Activated naive CD4-positive, alpha-beta T cell (primary cell): ENCODE results near the gene ARHGAP1.
"Not testable (repeated sequence)": the region's sequence is repeated elsewhere in the genome, so short reads cannot be mapped to it uniquely, and the experiment has no call there.

Experiments used
- DNase-seq, 4 experiments: peaks; one replicate each; lab custom pipeline; 2025; lab: John Stamatoyannopoulos, UW

The ARHGAP1 gene

DNA sequence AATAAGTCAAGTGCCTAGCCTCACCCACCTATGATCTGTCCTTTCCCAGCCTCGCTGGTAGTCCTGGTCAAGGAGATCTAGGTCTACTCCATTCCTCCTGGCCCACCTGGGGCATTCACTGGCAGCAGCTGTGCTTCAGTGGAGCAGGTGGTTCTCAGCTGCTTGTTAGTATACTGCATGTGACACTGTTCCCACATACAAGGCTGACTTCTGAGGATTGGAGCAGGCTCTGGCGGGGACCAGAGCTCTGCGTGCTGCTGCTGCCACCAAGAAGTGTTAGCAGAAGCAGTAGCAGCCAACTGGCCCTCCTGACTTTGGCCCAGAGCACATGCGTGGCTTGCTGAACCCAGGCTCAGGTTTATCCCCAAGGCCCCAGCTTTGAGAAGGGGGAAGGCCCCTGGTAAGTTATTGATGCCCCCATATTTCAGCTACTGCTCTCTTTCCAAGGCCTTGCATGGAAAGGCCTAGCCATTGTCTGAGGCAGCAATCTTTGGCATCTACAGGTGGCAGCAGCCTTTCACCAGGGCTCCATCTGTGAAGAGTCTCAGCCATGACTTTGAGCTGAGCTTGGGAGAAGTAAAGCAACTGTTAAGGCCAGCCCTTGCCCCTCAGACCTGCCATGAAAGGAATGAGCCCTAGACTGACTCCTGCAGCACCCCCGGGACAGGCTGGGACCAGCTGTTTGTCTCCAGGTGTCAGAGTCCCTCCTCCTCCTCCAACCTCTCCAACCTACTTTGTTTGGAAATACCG lies 26.5 kb downstream of the ARHGAP1 start:
- DNase-seq: no peak

DNA sequence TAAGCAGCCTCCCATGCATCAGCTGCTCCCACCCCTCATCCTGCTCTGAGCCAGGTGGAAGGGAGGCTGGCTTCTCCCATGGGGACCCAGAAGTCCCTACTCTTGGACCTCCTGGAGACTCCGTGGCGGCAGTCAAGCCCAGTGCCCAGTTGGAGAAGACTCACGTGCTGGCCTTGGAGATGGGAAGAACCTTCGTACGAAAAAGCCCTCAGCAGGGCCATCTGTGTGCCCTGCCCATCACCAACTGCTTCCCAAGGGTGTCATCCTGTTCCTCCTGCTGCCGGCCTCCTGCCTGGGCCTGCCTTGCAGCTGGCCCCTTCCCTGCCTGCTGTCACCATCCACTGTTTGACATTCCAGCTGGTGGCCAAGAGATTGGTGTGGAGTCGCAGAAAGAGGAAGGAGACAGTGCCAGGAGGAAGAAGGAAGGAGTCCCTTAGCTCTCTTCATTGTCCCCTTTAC lies 28.0 kb downstream of the ARHGAP1 start:
- DNase-seq: no peak

GRCh38 chr11:46671958-46672315 lies 28.5 kb downstream of the ARHGAP1 start:
- no peak for DNase-seq

GRCh38 chr11:46670521-46670920 lies 29.9 kb downstream of the ARHGAP1 start:
- DNase-seq: not testable (repeated sequence)

GRCh38 chr11:46669711-46670139 lies 30.7 kb downstream of the ARHGAP1 start:
- DNase-seq: no peak

GRCh38 chr11:46668480-46669085 lies 31.8 kb downstream of the ARHGAP1 start:
- DNase-seq: no peak

DNA sequence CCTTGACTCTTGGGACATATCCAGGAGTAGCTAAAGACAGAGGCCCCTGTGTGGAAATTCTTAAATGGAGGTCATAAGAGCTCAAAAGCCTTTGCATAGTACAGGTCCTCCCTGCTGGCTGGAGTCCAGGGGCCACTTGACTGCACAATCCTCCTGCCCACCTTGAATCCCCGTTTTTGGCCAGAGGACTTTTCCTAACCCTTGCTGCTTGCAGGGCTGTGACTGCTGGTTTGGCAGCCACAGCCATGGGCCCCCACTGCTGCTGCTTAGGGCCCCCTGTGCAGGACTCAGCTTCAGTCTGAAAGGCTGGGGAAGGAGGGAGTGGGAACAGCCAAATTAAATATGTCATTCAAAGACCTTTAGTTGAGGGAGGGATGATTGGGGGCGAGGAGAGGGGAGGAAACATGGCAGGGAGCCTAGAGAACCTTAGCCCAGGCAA lies 33.4 kb downstream of the ARHGAP1 start:
- DNase-seq: no peak

- DNase-seq: no peak
Observed at GRCh38 chr11:46666516-46666915, 33.9 kb downstream of the ARHGAP1 start.

DNA sequence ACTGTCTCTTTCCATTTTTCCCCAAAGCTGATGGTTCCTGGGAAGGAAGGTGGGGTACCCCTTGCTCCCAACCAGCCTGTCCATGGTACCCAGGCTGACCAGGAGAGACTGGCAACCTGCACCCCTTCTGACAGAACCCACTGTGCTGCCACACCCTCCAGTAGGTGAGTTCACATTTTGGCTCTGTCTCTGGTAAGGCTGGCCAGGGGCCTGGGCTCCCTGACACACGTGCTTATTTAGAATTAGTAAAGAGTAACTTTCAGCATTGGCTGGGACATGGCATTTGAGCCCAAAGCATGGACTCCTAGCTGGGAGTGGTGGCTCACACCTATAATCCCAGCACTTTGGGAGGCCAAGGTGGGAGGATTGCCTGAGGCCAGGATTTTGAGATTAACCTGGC lies 35.1 kb downstream of the ARHGAP1 start:
- no peak for DNase-seq

DNA sequence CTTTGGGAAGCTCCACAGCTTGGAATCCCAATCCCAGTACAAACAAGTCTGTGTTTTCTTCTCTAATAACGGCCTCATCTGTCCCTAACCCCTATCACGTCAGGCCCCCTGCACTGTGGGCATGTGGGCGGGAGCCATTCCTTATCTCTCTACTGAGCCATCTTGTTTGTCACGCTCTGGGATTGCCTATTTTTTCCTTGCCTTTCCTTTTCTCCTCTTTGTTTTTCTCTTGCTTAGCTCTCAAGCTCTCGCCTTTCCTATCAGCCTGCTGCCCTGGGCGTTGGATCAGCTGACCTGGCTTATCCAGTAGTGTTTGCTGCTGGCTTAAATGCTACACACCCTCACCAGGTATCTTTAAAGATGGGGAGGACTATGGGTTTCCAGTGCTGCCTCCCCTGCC lies 35.8 kb downstream of the ARHGAP1 start:
- no peak for DNase-seq

GRCh38 chr11:46663277-46663940 lies 37.0 kb downstream of the ARHGAP1 start:
- no peak for DNase-seq

DNA sequence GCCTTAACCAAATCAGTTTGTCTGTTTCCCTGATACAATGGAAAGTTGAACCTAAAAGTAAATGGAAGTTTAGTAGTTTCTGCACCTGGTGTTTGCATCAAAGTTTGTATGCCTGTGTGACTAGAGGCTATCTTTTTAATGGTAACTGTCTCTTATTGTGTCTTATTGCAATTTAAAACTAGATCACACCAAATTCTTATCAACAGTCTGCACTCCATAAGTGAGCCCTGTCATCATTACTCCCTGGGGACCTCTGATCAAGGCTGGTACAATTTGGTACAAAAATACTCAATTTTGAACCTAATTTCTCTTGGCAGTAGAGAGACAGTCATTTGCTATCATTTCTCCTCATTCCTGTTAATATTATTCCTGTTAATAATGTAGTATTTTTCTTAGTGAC lies 38.1 kb downstream of the ARHGAP1 start:
- no peak for DNase-seq

DNA sequence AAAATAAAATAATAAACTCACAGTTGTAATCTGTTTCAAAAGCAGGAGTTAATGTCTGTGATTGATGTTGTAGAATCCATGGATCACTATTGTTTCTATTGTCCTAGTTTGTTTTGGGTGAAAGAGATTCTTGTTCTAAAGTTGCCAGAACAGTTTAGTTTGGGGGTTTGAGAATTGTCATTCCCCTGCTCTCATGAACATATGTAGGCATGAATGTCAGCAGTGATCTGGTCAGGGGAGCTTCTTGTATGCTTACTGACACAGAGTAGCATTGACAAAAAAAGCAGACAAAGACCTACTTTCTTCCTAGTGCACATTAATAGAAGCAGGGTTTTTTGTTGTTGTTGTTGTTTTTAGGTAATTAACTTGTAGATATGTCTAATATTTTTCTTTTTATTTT lies 38.6 kb downstream of the ARHGAP1 start:
- no peak for DNase-seq

DNA sequence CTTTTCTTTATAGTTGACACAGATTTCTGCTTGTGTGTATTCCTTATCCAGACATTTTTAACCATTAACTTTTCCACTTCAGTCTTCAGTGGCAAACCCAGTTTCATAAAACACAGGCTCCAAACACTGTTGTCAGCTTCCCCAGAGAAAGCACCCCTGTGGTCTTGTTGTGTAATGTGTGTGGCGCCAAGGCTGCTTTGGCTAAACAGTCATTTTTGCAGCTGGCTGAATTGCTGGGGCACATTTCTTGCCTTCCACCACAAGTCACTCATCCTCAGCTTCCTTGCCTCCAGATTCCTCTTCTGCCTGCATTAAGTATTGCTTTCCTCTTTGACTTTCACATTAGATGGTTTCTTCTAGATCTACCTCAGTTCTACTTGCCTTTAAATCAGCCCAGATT lies 40.5 kb downstream of the ARHGAP1 start:
- no peak for DNase-seq

DNA sequence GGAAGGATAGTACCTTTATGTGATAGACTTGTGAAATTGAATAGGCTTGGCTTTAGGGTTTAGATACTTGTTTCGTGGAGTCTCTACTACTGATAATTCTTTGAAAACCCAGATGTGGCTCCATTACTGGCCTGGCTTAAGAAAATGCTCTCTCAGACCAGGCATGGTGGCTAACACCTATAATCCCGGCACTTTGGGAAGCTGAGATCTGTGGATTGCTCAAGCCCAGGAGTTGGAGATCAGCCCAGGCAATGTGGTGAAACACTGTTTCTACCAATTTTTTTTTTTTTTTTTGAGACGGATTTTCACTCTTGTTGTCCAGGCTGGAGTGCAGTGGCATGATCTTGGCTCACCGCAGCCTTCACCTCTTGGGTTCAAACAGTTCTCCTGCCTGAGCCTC lies 42.2 kb downstream of the ARHGAP1 start:
- DNase-seq: no peak

DNA sequence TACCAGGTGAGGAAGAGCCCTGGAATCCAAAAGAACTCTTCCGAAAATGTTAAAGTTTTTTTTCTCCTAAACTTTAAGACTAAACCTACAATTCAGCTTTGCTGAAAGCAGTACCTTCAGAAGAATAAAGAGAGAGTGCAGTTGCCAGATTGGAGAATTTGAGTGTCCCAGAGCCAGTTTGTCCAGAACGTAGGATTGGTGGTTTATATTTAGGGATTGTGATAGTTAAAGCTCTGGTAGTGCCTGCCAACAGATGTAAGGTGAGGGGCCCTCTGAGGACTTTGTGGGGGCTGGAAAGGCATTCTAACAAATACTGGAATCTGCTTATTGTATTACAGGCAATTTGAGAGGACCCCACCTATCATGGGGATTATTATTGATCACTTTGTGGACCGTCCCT lies 43.2 kb downstream of the ARHGAP1 start:
- no peak for DNase-seq

- DNase-seq: no peak
Observed at GRCh38 chr11:46655631-46656030, 44.8 kb downstream of the ARHGAP1 start.

DNA sequence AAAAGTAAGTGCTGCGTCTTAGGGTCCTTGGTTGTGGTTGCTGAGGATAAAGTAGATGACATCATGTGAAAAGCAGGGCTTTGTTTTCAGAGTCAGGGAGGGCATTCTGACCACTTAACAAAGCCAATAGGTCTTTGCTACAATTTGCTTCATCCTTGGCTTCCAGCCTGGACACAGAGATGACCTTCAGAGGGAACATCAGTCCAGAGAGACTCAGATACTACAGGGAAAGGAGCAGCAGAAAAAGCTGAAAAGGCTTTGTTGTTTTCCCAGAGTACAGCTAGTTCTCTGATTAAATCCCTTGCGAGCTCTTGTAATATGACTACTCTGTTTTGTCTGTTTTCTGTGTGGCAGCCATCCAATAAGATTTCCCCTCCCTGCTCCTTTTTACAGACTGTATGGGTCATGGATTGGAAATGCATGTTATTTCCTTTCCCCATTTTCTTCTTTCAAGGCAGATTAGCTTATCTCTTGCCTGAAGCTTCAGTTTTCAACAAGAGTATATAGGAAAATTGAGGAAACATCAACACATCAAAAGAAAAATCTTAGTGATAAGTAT lies 51.2 kb downstream of the ARHGAP1 start:
- DNase-seq: no peak

- DNase-seq: no peak
Observed at GRCh38 chr11:46643986-46644385, 56.4 kb downstream of the ARHGAP1 start.

DNA sequence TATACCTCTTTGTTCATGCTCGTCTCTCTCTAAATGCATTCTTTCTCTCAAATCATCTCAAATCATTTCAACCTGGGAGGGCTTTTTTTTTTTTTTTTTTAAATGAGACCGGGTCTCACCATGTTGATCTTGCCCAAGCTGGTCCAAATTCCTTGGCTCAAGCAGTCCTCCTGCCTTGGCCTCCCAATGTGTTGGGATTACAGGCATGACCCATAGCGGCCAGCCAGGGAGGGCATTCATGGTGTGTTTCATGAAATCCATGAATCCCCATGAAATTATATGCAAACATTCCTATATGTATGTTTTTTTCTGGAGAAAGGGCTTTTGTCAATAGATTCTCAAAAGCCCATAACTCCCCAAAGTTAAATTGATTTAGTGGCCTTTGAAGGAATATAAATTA lies 56.9 kb downstream of the ARHGAP1 start:
- no peak for DNase-seq

DNA sequence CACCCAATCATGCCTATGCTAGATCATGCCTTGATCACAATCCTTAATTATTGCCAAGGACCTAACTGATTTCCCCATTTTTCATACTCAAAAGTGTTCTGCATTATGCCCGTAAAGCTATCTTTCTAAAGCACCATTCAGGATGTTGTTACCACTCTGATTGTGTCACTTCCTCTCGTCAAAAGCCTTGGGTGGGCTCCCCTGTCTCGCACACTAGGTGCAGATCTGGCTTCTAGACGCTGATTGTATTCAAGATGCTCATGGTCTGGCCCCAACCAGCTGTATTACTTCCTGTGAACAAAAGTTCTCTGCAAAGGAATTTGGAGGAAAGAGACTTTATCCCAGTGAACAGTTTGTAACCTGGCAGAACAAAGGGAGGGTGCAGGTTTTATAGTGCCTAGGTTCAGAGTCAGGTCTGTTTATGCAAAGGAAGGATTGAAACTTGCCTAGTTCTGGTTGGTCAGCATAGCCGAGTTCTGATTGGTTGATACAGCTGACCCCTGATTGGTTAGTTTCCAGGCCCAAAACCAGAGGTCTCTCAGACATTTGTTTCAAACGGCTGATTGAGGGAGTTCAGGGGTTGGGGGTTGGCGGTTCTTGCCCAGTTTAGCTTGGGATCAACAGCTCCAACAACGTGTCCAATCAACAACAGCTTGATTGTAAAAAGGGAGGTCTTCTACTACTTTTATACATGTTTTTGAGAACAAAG lies 57.6 kb downstream of the ARHGAP1 start:
- DNase-seq: no peak

- DNase-seq: no peak
Observed at GRCh38 chr11:46641639-46642038, 58.8 kb downstream of the ARHGAP1 start.
